ENCODE data around the gene PDIA5. TPM values are rescaled to one million over a fixed set of nuclear protein-coding genes. Genes with fewer than 3 reads are reported as not detected.

The PDIA5 gene
- total RNA-seq, 1 experiment from 2014 or later: 50.8 TPM

DNA sequence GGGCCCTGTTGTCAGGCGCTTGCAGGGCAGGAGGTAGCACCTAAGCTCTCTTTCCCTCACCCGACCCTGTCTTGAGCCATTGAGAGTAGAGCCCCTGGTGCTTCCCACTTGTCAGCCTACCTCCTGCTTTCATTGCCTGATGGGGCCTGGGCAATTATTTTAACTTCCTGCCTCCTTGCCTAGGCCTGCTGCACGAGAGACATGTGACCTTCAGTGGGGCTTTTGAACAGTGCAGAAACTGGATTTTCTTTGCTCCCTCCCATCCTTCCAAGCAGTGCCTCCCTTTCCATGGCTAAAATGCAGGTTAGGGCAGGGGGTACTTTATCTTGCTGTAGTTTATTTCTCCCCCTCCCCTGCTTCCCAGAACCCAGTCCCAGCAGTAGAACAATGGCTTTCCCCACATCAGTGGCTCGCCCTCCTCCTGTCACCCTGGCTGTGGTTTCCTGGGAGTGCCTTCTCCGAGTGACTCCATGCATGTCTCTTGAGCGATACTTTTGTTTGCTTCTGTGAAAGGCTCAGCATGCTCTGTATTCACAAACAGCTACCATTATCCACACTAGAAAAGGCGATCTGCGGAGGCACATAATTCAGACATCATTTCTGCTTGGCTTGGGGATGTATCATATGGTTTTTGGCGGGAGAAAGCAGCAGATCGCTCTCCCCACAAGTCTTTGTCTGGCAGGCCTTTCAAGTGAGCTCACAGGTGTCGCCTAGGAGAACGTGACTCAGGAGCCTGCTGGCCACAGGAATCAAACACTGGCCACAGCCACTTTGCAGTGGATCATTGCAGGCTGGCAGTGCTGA, 24.1 kb downstream of the PDIA5 start (continued):
- TF ChIP-seq, protein P1, sequence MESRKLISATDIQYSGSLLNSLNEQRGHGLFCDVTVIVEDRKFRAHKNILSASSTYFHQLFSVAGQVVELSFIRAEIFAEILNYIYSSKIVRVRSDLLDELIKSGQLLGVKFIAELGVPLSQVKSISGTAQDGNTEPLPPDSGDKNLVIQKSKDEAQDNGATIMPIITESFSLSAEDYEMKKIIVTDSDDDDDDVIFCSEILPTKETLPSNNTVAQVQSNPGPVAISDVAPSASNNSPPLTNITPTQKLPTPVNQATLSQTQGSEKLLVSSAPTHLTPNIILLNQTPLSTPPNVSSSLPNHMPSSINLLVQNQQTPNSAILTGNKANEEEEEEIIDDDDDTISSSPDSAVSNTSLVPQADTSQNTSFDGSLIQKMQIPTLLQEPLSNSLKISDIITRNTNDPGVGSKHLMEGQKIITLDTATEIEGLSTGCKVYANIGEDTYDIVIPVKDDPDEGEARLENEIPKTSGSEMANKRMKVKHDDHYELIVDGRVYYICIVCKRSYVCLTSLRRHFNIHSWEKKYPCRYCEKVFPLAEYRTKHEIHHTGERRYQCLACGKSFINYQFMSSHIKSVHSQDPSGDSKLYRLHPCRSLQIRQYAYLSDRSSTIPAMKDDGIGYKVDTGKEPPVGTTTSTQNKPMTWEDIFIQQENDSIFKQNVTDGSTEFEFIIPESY (IDR thresholded peaks at IDR 0.05; ENCODE audit: extremely low read depth, insufficient replicate concordance, low read length): no peak
- TF ChIP-seq EZH2 (IDR thresholded peaks at IDR 0.05): no peak
- no peak for TF ChIP-seq EGR1 (IDR thresholded peaks at IDR 0.05; ENCODE audit: low read depth)
- no peak for TF ChIP-seq MAX (IDR thresholded peaks at IDR 0.05)
- no peak for TF ChIP-seq ZFX (IDR thresholded peaks at IDR 0.05)
- no peak for TF ChIP-seq CEBPB (IDR thresholded peaks at IDR 0.05; ENCODE audit: low read depth)
- no peak for TF ChIP-seq CBX3 (IDR thresholded peaks at IDR 0.05; ENCODE audit: low read depth)
- TF ChIP-seq TCF7L2 (IDR thresholded peaks at IDR 0.05; ENCODE audit: borderline replicate concordance, extremely low read depth, insufficient read depth, insufficient read length): no peak
- no peak for TF ChIP-seq CTCF (IDR thresholded peaks at IDR 0.05 in 2 of 3, conservative IDR thresholded peaks at IDR 0.05 in 1 of 3; ENCODE audit: borderline replicate concordance in 1 of 3, insufficient read depth in 1 of 3, low read depth in 2 of 3, low read length in 2 of 3)

DNA sequence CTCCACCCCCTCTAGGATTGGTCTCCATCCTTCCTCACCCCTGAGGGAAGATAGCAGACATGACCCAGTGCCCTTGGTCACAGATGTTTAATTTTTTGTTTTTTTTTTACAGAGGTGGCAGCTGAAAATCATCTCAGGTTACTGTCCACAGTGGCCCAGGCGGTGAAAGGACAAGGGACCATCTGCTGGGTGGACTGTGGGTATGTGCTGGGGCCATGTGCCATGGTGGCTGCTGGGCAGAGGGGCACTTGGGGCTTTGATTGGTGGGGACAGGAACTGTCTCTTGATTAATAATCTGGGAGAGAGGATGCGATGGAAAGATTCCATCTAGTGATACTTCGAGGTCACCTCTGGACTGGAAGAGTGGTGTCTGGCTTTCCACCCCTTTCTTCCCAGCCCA, 25.4 kb downstream of the PDIA5 start:
- no peaks in the 10 kb centered on the region for H3K9me2 ChIP-seq (ENCODE audit: insufficient read depth)
- H3K9me3 ChIP-seq (ENCODE audit: control insufficient read depth in 1 of 2, insufficient read depth in 1 of 2, low read depth in 1 of 2, low read length in 2 of 2): no peaks in the 10 kb centered on the region
- TF ChIP-seq EZH2 (IDR thresholded peaks at IDR 0.05): no peak
- TF ChIP-seq YY1 (IDR thresholded peaks at IDR 0.05; ENCODE audit: extremely low read depth, insufficient replicate concordance, low read depth, low read length): no peak
- TF ChIP-seq RAD21 (IDR thresholded peaks at IDR 0.05; ENCODE audit: low read depth): no peak
- TF ChIP-seq ZNF274 (IDR thresholded peaks at IDR 0.05; ENCODE audit: low read depth, low read length): no peak
- TF ChIP-seq JUND (IDR thresholded peaks at IDR 0.05): no peak
- TF ChIP-seq TCF7L2 (IDR thresholded peaks at IDR 0.05; ENCODE audit: borderline replicate concordance, extremely low read depth, insufficient read depth, insufficient read length): no peak
- intact Hi-C loops (cut with micrococcal nuclease): no loop called here
- ATAC-seq (no peak), DNase-seq (ENCODE audit: low read depth, low spot score) (no peak)
- BruUV-seq (replicated peaks): no TSS peak
- ChIA-PET CTCF (no interaction called here), POLR2A (no interaction called here), RAD21 (ENCODE audit: low non-redundant PET in 1 of 2, low total read pairs in 2 of 2, uncharacterized antibody in 2 of 2, unreplicated experiment in 2 of 2) (no interaction called here)
- H2AFZ ChIP-seq (ENCODE audit: low read depth, low read length, poor library complexity, severe bottlenecking): no peak overlapping the region
- H3K4me2 ChIP-seq (ENCODE audit: low read length): no peak overlapping the region
- H3K27ac ChIP-seq (ENCODE audit: low read depth, low read length): no peak overlapping the region
- H3K9ac ChIP-seq (ENCODE audit: low read length): no peak overlapping the region
- no peaks in the 10 kb centered on the region for H3K27me3 ChIP-seq (ENCODE audit: insufficient read depth, low read length)
- H3K4me1 ChIP-seq (ENCODE audit: control insufficient read depth in 1 of 2, insufficient read depth in 2 of 2, low read length in 2 of 2): no peaks in the 10 kb centered on the region
- no peak overlapping the region for H3K4me3 ChIP-seq (replicated peaks in 1 of 2; ENCODE audit: low read depth in 1 of 2, low read length in 2 of 2)
- peaks cover 72% of the 10 kb centered on the region for H3K79me2 ChIP-seq (ENCODE audit: insufficient read depth, low read length)
- H4K20me1 ChIP-seq (ENCODE audit: insufficient read depth): 0 out of 2 replicates have a peak, but pooled peaks cover 3% of the 10 kb centered on the region
- peaks cover 11 to 30% of the 10 kb centered on the region in 2 experiments; a peak in 2 of 4 replicates for H3K36me3 ChIP-seq (ENCODE audit: control insufficient read depth in 1 of 2, insufficient read depth in 2 of 2, low read length in 2 of 2)

Data from HCT116 (cell line).